ENCODE measurements around the gene RNF138. TPM values are rescaled to one million over a fixed set of nuclear protein-coding genes. Genes with fewer than 3 reads are reported as not detected.

Gene RNF138
- polyA plus RNA-seq, 2 of the 4 experiments (the other 2 are of a cell fraction) = 17.4 to 18.3 TPM

DNA sequence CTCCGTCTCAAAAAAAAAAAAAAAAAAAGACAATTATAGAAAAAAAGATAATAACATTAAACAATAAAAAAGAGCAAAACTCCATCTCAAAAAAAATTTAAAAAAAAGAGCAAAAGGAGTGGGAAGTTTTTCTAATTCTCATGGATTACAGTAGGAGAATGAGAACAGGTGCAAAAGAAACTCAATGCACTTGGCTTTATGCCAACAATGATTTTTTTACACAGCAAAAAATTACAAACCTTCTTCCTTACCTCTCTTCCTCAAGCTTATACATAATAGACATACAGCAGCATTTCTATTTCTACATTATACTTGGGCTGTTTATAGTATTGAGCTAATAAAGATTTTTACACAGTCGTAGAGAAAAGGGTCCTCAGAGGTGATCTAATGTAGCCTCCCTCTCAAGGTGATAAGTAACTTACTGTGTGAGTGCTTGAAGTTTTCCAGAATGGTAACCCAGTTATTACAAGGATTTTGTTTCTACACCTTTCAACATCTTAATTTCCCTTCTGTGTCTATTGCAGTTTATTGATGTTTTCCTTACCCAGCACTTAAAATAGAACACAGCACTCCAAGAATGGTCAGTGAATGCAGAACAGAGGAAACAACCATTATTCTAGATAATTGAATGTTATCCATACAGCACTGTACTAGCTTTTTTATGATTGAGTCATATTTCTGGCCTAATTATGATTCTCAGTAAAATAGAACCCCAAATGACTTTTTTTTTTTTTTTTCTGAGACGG lies 34.9 kb upstream of the RNF138 start:
- DNase-seq (ENCODE audit: low read depth in 1 of 2, low spot score in 1 of 2) (no peak), FAIRE-seq (no peak), ATAC-seq (no peak)
- no peak overlapping the region for H3K4me2 ChIP-seq
- TF ChIP-seq PHF8 (IDR thresholded peaks at IDR 0.05; ENCODE audit: borderline replicate concordance, low read depth) (no peak), SMC3 (IDR thresholded peaks at IDR 0.05) (no peak), KDM1A (IDR thresholded peaks at IDR 0.05; ENCODE audit: low read depth) (no peak), ZNF302 (CRISPR knock-in tag; IDR thresholded peaks at IDR 0.05) (no peak), MAFK (IDR thresholded peaks at IDR 0.05; ENCODE audit: partially characterized antibody) (no peak)
- TF ChIP-seq, protein P1, sequence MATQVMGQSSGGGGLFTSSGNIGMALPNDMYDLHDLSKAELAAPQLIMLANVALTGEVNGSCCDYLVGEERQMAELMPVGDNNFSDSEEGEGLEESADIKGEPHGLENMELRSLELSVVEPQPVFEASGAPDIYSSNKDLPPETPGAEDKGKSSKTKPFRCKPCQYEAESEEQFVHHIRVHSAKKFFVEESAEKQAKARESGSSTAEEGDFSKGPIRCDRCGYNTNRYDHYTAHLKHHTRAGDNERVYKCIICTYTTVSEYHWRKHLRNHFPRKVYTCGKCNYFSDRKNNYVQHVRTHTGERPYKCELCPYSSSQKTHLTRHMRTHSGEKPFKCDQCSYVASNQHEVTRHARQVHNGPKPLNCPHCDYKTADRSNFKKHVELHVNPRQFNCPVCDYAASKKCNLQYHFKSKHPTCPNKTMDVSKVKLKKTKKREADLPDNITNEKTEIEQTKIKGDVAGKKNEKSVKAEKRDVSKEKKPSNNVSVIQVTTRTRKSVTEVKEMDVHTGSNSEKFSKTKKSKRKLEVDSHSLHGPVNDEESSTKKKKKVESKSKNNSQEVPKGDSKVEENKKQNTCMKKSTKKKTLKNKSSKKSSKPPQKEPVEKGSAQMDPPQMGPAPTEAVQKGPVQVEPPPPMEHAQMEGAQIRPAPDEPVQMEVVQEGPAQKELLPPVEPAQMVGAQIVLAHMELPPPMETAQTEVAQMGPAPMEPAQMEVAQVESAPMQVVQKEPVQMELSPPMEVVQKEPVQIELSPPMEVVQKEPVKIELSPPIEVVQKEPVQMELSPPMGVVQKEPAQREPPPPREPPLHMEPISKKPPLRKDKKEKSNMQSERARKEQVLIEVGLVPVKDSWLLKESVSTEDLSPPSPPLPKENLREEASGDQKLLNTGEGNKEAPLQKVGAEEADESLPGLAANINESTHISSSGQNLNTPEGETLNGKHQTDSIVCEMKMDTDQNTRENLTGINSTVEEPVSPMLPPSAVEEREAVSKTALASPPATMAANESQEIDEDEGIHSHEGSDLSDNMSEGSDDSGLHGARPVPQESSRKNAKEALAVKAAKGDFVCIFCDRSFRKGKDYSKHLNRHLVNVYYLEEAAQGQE (IDR thresholded peaks at IDR 0.05) = no peak
- no peak overlapping the region for H3K4me3 ChIP-seq
- H3K4me1 ChIP-seq = no peaks in the 10 kb centered on the region
- CTCF ChIA-PET = no interaction called here
- WGBS (ENCODE audit: missing lambda C conversion rate) = 70% methylated on average over 3 of the region's 3 CpGs
- no peaks in the 10 kb centered on the region for H3K9me3 ChIP-seq
- no peak overlapping the region for H3K27ac ChIP-seq
- POLR2A ChIA-PET = no interaction called here

DNA sequence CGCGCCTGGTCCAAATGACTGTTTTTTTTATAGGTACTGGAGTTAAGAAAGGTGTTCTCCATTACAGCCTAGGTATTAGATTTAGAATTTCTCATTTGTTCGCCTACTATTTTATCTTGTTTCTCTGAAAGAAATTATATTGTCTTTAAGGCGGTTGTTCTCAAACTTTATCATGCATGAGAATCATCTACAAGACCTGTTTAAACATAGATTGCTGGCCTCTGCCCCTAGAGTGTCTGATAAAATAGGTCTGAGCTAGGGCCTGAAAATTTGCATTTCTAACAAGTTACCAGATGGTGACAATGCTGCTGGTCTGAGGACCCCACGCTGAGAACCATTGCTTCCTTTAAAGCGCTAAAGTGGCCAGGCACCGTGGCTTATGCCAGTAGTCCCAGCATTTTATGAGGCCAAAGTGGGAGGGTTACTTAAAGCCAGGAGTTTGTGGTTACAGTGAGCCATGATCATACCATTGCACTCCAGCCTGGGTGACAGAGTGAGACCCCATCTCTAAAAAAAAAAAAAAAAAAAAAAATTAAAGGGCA lies 34.0 kb upstream of the RNF138 start:
- no peak for ATAC-seq
- TF ChIP-seq, protein P2, sequence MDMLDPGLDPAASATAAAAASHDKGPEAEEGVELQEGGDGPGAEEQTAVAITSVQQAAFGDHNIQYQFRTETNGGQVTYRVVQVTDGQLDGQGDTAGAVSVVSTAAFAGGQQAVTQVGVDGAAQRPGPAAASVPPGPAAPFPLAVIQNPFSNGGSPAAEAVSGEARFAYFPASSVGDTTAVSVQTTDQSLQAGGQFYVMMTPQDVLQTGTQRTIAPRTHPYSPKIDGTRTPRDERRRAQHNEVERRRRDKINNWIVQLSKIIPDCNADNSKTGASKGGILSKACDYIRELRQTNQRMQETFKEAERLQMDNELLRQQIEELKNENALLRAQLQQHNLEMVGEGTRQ (IDR thresholded peaks at IDR 0.05) = no peak
- TF ChIP-seq EHF (CRISPR knock-in tag; IDR thresholded peaks at IDR 0.05) (no peak), KDM5A (IDR thresholded peaks at IDR 0.05) (no peak), RFX5 (IDR thresholded peaks at IDR 0.05) (no peak), CEBPB (IDR thresholded peaks at IDR 0.05) (no peak), RAD21 (conservative IDR thresholded peaks at IDR 0.05 in 1 of 2, IDR thresholded peaks at IDR 0.05 in 1 of 2) (no peak), GATA3 (IDR thresholded peaks at IDR 0.05; ENCODE audit: borderline replicate concordance) (no peak), NR3C1 (IDR thresholded peaks at IDR 0.05) (no peak), ZSCAN20 (CRISPR knock-in tag; IDR thresholded peaks at IDR 0.05) (no peak), RARB (CRISPR knock-in tag; IDR thresholded peaks at IDR 0.05) (no peak)
- TF ChIP-seq, protein P3, sequence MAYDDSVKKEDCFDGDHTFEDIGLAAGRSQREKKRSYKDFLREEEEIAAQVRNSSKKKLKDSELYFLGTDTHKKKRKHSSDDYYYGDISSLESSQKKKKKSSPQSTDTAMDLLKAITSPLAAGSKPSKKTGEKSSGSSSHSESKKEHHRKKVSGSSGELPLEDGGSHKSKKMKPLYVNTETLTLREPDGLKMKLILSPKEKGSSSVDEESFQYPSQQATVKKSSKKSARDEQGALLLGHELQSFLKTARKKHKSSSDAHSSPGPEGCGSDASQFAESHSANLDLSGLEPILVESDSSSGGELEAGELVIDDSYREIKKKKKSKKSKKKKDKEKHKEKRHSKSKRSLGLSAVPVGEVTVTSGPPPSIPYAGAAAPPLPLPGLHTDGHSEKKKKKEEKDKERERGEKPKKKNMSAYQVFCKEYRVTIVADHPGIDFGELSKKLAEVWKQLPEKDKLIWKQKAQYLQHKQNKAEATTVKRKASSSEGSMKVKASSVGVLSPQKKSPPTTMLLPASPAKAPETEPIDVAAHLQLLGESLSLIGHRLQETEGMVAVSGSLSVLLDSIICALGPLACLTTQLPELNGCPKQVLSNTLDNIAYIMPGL (CRISPR knock-in tag; IDR thresholded peaks at IDR 0.05; ENCODE audit: borderline replicate concordance) = no peak
- no peak overlapping the region for H3K4me2 ChIP-seq
- FAIRE-seq = no peak
- H3K9me3 ChIP-seq = no peaks in the 10 kb centered on the region
- ChIA-PET POLR2A (no interaction called here), CTCF (no interaction called here)
- no peaks in the 10 kb centered on the region for H3K4me1 ChIP-seq
- no peak for DNase-seq (ENCODE audit: low read depth in 1 of 2, low spot score in 1 of 2)
- no peak overlapping the region for H3K27ac ChIP-seq
- 73% methylated on average over 7 of the region's 7 CpGs for WGBS (ENCODE audit: missing lambda C conversion rate)
- no peak overlapping the region for H3K4me3 ChIP-seq
